Measurements from ENCODE around the gene TYRP1. TPM values are rescaled to one million over a fixed set of nuclear protein-coding genes. Genes with fewer than 3 reads are reported as not detected.

Gene TYRP1
- total RNA-seq, 4 donors from 2014 or later = 0.84 to 10.3 (median 1.6) TPM

GRCh38 chr9:12702160-12702758 lies 9.1 kb downstream of the TYRP1 start:
- Histone ChIP-seq H3K27me3 (no peaks in the 10 kb centered on the region), H3K27ac (no peak overlapping the region), H3K36me3 (no peaks in the 10 kb centered on the region), H3K9me3 (no peaks in the 10 kb centered on the region), H3K4me1 (peaks cover 0 to 9% of the 10 kb centered on the region in 2 donors), H3K4me3 (no peak overlapping the region)
- TF ChIP-seq POLR2A (IDR thresholded peaks at IDR 0.05) = no peak
- TF ChIP-seq CTCF (IDR thresholded peaks at IDR 0.05 in 4 of 5, conservative IDR thresholded peaks at IDR 0.05 in 1 of 5) = peak in 3 of 5 experiments; percentile 24 to 44 (median 40)
- ATAC-seq = peak; percentile 55 to 65
- peak in 1 of 2 donors; percentile 19 for DNase-seq
- in situ Hi-C loops (cut with MboI; ENCODE audit: low sequenced_read_pairs in 4 of 4) = loop anchor here in 2 of 4 donors (25.0 kb wide), 2 partner anchors 110 to 385 kb away; no protein-coding TSS in a partner anchor
- intact Hi-C loops (cut with DNase I; ENCODE audit: low total_unique reads) = no loop called here

GRCh38 chr9:12703996-12704395 lies 10.8 kb downstream of the TYRP1 start:
- no peak for TF ChIP-seq CTCF (IDR thresholded peaks at IDR 0.05 in 4 of 5, conservative IDR thresholded peaks at IDR 0.05 in 1 of 5)
- no peak for TF ChIP-seq POLR2A (IDR thresholded peaks at IDR 0.05)
- intact Hi-C loops (cut with DNase I; ENCODE audit: low total_unique reads) = no loop called here
- no peak for DNase-seq
- H3K4me3 ChIP-seq = no peak overlapping the region
- no peak for ATAC-seq
- no peaks in the 10 kb centered on the region for H3K36me3 ChIP-seq
- no peaks in the 10 kb centered on the region for H3K9me3 ChIP-seq
- H3K27me3 ChIP-seq = no peaks in the 10 kb centered on the region
- in situ Hi-C loops (cut with MboI; ENCODE audit: low sequenced_read_pairs in 4 of 4) = loop anchor here in 2 of 4 donors (25.0 kb wide), 2 partner anchors 108 to 383 kb away; no protein-coding TSS in a partner anchor
- no peaks in the 10 kb centered on the region for H3K4me1 ChIP-seq
- no peak overlapping the region for H3K27ac ChIP-seq

GRCh38 chr9:12705738-12706391 lies 12.7 kb downstream of the TYRP1 start:
- Histone ChIP-seq H3K4me1 (no peaks in the 10 kb centered on the region), H3K4me3 (no peak overlapping the region), H3K27ac (no peak overlapping the region), H3K27me3 (no peaks in the 10 kb centered on the region), H3K36me3 (no peaks in the 10 kb centered on the region), H3K9me3 (no peaks in the 10 kb centered on the region)
- no peak for ATAC-seq
- intact Hi-C loops (cut with DNase I; ENCODE audit: low total_unique reads) = no loop called here
- DNase-seq = no peak
- TF ChIP-seq POLR2A (IDR thresholded peaks at IDR 0.05) = no peak
- in situ Hi-C loops (cut with MboI; ENCODE audit: low sequenced_read_pairs in 4 of 4) = loop anchor here in 2 of 4 donors (25.0 kb wide), 2 partner anchors 106 to 381 kb away; no protein-coding TSS in a partner anchor

GRCh38 chr9:12708562-12709298 lies 15.5 kb downstream of the TYRP1 start:
- no peaks in the 10 kb centered on the region for H3K4me1 ChIP-seq
- in situ Hi-C loops (cut with MboI; ENCODE audit: low sequenced_read_pairs in 4 of 4) = loop anchor here in 2 of 4 donors (25.0 kb wide), 2 partner anchors 104 to 379 kb away; no protein-coding TSS in a partner anchor
- no peaks in the 10 kb centered on the region for H3K27me3 ChIP-seq
- intact Hi-C loops (cut with DNase I; ENCODE audit: low total_unique reads) = no loop called here
- no peaks in the 10 kb centered on the region for H3K36me3 ChIP-seq
- H3K9me3 ChIP-seq = no peaks in the 10 kb centered on the region
- no peak overlapping the region for H3K27ac ChIP-seq
- TF ChIP-seq POLR2A (IDR thresholded peaks at IDR 0.05) (no peak), CTCF (IDR thresholded peaks at IDR 0.05 in 4 of 5, conservative IDR thresholded peaks at IDR 0.05 in 1 of 5) (no peak)
- no peak overlapping the region for H3K4me3 ChIP-seq
- ATAC-seq = no peak
- no peak for DNase-seq

GRCh38 chr9:12712532-12712931 lies 19.3 kb downstream of the TYRP1 start:
- Histone ChIP-seq H3K36me3 (no peaks in the 10 kb centered on the region), H3K9me3 (no peaks in the 10 kb centered on the region), H3K4me3 (no peak overlapping the region), H3K27ac (no peak overlapping the region), H3K4me1 (no peaks in the 10 kb centered on the region), H3K27me3 (no peaks in the 10 kb centered on the region)
- no peak for TF ChIP-seq POLR2A (IDR thresholded peaks at IDR 0.05)
- TF ChIP-seq CTCF (IDR thresholded peaks at IDR 0.05 in 4 of 5, conservative IDR thresholded peaks at IDR 0.05 in 1 of 5) = no peak
- ATAC-seq (no peak), DNase-seq (no peak)
- intact Hi-C loops (cut with DNase I; ENCODE audit: low total_unique reads) (no loop called here), in situ Hi-C loops (cut with MboI; ENCODE audit: low sequenced_read_pairs in 4 of 4) (loop anchor here in 3 of 4 donors (10.0 to 25.0 kb wide), 3 partner anchors 100 to 375 kb away; no protein-coding TSS in a partner anchor)
